ENCODE measurements around the gene GRM6.

GRM6 gene

GRCh38 chr5:178983728-178984127 lies 11.4 kb downstream of the GRM6 start:
- no peak for DNase-seq

DNA sequence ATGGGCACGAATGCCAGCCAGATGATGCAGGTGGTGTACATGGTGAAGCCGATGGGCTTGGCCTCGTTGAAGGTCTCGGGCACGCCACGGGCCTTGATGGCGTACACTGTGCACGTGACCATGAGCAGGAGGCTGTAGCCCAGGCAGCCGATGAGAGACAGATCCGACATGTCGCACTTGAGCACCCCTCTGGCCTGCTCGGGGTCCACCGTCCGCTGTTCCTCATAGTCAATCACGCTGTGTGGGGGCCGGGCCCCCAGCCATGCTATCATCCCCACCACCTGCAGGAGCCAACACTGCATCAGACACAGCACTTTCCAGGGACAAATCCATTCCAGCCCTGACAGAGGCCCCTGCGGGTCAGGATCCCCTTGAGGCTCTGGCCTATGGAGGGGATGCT lies 12.2 kb downstream of the GRM6 start:
- no peak for DNase-seq

GRCh38 chr5:178981381-178981780 lies 13.7 kb downstream of the GRM6 start:
- DNase-seq, result no peak

GRCh38 chr5:178965465-178966055 lies 29.6 kb downstream of the GRM6 start:
- DNase-seq, result no peak

GRCh38 chr5:178941361-178941760 lies 53.8 kb downstream of the GRM6 start:
- no peak for DNase-seq

GRCh38 chr5:178940569-178941360 lies 54.4 kb downstream of the GRM6 start, which contains the start of gene ZNF454:
ZNF454 (plus strand) TSS chr5:178941198; CDS start chr5:178942792, 1,594 bp downstream.
- DNase-seq, result no peak

DNA sequence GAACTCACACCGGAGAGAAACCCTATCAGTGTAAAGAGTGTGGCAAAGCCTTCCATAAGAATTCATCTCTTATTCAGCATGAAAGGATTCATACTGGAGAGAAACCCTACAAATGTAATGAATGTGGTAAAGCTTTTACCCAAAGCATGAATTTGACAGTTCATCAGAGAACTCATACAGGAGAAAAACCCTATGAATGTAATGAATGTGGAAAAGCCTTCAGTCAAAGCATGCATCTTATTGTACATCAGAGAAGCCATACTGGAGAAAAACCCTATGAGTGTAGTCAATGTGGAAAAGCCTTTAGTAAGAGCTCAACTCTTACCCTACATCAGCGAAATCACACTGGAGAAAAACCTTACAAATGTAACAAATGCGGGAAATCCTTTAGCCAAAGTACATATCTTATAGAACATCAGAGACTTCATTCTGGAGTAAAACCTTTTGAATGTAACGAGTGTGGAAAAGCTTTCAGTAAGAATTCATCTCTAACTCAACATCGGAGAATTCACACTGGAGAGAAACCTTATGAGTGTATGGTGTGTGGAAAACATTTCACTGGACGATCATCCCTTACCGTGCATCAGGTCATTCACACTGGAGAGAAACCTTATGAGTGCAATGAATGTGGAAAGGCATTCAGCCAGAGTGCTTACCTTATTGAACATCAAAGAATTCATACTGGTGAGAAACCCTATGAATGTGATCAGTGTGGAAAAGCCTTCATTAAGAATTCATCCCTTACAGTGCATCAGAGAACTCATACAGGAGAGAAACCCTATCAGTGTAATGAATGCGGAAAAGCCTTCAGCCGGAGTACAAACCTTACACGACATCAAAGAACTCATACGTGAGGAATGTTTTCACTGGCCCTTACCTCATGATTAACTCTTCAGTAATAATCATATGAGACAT lies 63.0 kb downstream of the GRM6 start:
- no peak for DNase-seq

Data from CD4-positive, alpha-beta T cell treated with Interleukin-21 for 1 hour (primary cell).